Measurements from ENCODE around the gene NCOA7. TPM values are rescaled to one million over a fixed set of nuclear protein-coding genes. Genes with fewer than 3 reads are reported as not detected.

NCOA7 gene
- total and polyA plus RNA-seq, 2 of the 8 experiments (the other 6 are each of a cell fraction or from before 2014, with no cell fraction given), result 2.6 to 10.7 TPM

DNA sequence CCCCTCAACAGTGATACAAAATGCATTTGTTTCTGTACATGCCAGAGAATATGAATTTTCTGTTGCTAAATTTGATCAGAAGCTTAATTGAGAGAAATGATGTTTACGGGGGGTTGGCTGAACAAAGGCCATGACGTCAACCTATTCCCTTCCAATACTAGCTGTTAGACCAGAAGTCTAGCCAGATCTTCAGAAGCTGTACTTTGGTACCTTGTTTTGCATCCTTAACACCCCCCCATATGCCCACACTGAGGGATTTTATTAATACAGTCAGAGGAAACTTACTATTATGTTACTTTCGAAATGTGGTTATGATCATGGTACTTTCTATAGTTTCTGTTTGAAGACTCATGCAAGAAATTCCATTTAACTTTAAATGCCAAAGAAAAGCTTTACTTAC, 3.1 kb downstream of the NCOA7 start:
- Histone ChIP-seq H3K14ac (ENCODE audit: insufficient read length) (no peak overlapping the region), H4K20me1 (replicated peaks in 1 of 2; ENCODE audit: control insufficient read depth in 1 of 2, insufficient read depth in 2 of 2, low read length in 2 of 2) (no peaks in the 10 kb centered on the region), H3K9me3 (ENCODE audit: insufficient read depth in 2 of 2, low read depth in 1 of 2, low read length in 1 of 2) (no peaks in the 10 kb centered on the region), H2BK5ac (ENCODE audit: low read depth, low read length) (no peak overlapping the region), H3K27me3 (replicated peaks in 1 of 4; ENCODE audit: control insufficient read depth in 3 of 4, extremely low read depth in 1 of 4, insufficient read depth in 3 of 4, low read length in 3 of 4) (no peaks in the 10 kb centered on the region; a peak in 1 of 7 replicates), H3K23ac (ENCODE audit: insufficient read length) (no peak overlapping the region), H3K18ac (ENCODE audit: extremely low read depth, low read length) (no peak overlapping the region), H2BK20ac (ENCODE audit: low read length) (no peak overlapping the region), H3K4me3 (ENCODE audit: extremely low read depth in 1 of 4, insufficient read depth in 2 of 4, low read depth in 3 of 4, low read length in 4 of 4) (no peak overlapping the region), H3K36me3 (ENCODE audit: control insufficient read depth in 2 of 4, insufficient read depth in 4 of 4, low read length in 3 of 4) (no peaks in the 10 kb centered on the region), H3K4me1 (replicated peaks in 1 of 4; ENCODE audit: control insufficient read depth in 3 of 4, insufficient read depth in 4 of 4, low read length in 3 of 4) (peaks cover 2 to 10% (median 4%) of the 10 kb centered on the region in 4 experiments; a peak in 4 of 7 replicates), H2BK12ac (ENCODE audit: low read depth, low read length) (no peak overlapping the region), H3K4me2 (ENCODE audit: insufficient read depth in 1 of 2, low read depth in 2 of 2, low read length in 2 of 2) (no peak overlapping the region), H2BK15ac (ENCODE audit: low read length) (no peak overlapping the region), H3K79me1 (ENCODE audit: low read depth, low read length) (no peaks in the 10 kb centered on the region), H3K27ac (ENCODE audit: low read depth, low read length) (no peak overlapping the region), H3K23me2 (ENCODE audit: low read depth, low read length) (peaks cover 11% of the 10 kb centered on the region), H3K9ac (replicated peaks in 1 of 4; ENCODE audit: extremely low read depth in 1 of 4, low read depth in 3 of 4, low read length in 3 of 4) (no peak overlapping the region; a peak in 1 of 7 replicates), H3K79me2 (ENCODE audit: control insufficient read depth in 1 of 2, insufficient read depth in 2 of 2, low read length in 2 of 2) (0 out of 4 replicates have a peak, but pooled peaks cover 0 to 5% of the 10 kb centered on the region in 2 experiments), H4K8ac (ENCODE audit: extremely low read depth, insufficient read depth, low read length) (no peak overlapping the region), H2BK120ac (replicated peaks; ENCODE audit: low read depth, low read length) (no peak overlapping the region), H3K4ac (replicated peaks; ENCODE audit: insufficient read length, low read depth, low read length) (no peak overlapping the region), H4K5ac (ENCODE audit: insufficient read length, low read depth, low read length) (no peak overlapping the region), H3K56ac (replicated peaks; ENCODE audit: insufficient read length, low read depth, low read length) (no peak overlapping the region), H2AFZ (ENCODE audit: low read length) (no peak overlapping the region), H2AK5ac (ENCODE audit: low read depth, low read length) (no peak overlapping the region), H4K91ac (replicated peaks; ENCODE audit: insufficient read length, low read length) (no peak overlapping the region)
- 94% methylated on average over 3 of the region's 3 CpGs; no CpG with 5 or more reads in 1 of the 2 experiments for WGBS, 2 experiments (ENCODE audit: extremely low coverage in 1 of 2, insufficient coverage in 1 of 2, insufficient read length in 1 of 2, insufficient replicate concordance in 2 of 2, low coverage in 1 of 2, low lambda C conversion rate in 2 of 2, missing lambda C conversion rate in 1 of 2)
- DNase-seq (ENCODE audit: low read depth in 1 of 2, low spot score in 2 of 2) (no peak), FAIRE-seq (no peak)
- POLR2A ChIA-PET (ENCODE audit: partially characterized antibody), result interaction anchor here (1.9 kb wide), 1 partner anchor 11 kb away, joined by 5 read pairs; no protein-coding TSS in a partner anchor
- CTCF ChIA-PET (ENCODE audit: partially characterized antibody), result interaction anchor here (1.2 to 4.1 kb wide), 8 partner anchors 12 to 162 kb away, joined by 3 to 18 read pairs (median 6); no protein-coding TSS in a partner anchor
- TF ChIP-seq NANOG (IDR thresholded peaks at IDR 0.05; ENCODE audit: insufficient read depth, low read depth, low read length, poor library complexity, severe bottlenecking), result no peak
- TF ChIP-seq, protein P1, sequence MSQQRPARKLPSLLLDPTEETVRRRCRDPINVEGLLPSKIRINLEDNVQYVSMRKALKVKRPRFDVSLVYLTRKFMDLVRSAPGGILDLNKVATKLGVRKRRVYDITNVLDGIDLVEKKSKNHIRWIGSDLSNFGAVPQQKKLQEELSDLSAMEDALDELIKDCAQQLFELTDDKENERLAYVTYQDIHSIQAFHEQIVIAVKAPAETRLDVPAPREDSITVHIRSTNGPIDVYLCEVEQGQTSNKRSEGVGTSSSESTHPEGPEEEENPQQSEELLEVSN (IDR thresholded peaks at IDR 0.05), result no peak
- TF ChIP-seq CBX8 (IDR thresholded peaks at IDR 0.05; ENCODE audit: borderline replicate concordance, low read depth, low read length), result no peak
- no peak for TF ChIP-seq CHD1 (IDR thresholded peaks at IDR 0.05; ENCODE audit: low read depth, low read length)
- no peak for TF ChIP-seq GTF2F1 (IDR thresholded peaks at IDR 0.05; ENCODE audit: borderline replicate concordance, low read depth, low read length)
- no peak for TF ChIP-seq CEBPB (IDR thresholded peaks at IDR 0.05; ENCODE audit: low read depth, low read length)
- TF ChIP-seq TEAD4 (IDR thresholded peaks at IDR 0.05; ENCODE audit: low read depth, low read length), result no peak
- TF ChIP-seq TBP (IDR thresholded peaks at IDR 0.05; ENCODE audit: low read depth, low read length), result no peak
- no peak for TF ChIP-seq SRF (IDR thresholded peaks at IDR 0.05; ENCODE audit: low read depth, low read length)
- TF ChIP-seq HDAC2 (IDR thresholded peaks at IDR 0.05; ENCODE audit: borderline replicate concordance in 1 of 2, low read depth in 2 of 2, low read length in 2 of 2), result no peak
- no peak for TF ChIP-seq CBX5 (IDR thresholded peaks at IDR 0.05; ENCODE audit: low read depth, low read length)
- TF ChIP-seq SP1 (IDR thresholded peaks at IDR 0.05; ENCODE audit: low read depth, low read length), result no peak
- no peak for TF ChIP-seq EZH2 (IDR thresholded peaks at IDR 0.05; ENCODE audit: low read depth, low read length, severe bottlenecking)
- no peak for TF ChIP-seq BCL11A (IDR thresholded peaks at IDR 0.05; ENCODE audit: low read depth in 2 of 2, low read length in 2 of 2)
